ENCODE measurements around the gene RASGRP1. TPM values are rescaled to one million over a fixed set of nuclear protein-coding genes. Genes with fewer than 3 reads are reported as not detected.

RASGRP1 gene
- total RNA-seq, 4 donors from 2014 or later = 15.0 to 23.1 (median 19.5) TPM

- DNase-seq (ENCODE audit: low spot score in 2 of 2) = no peak
- 94 to 97% methylated on average over 4 of the region's 4 CpGs for WGBS, 2 donors
- no peak overlapping the region for H3K4me3 ChIP-seq (ENCODE audit: low read depth, poor library complexity, severe bottlenecking)
- intact Hi-C loops (cut with DNase I; ENCODE audit: low total_unique reads) = no loop called here
- TF ChIP-seq POLR2A (IDR thresholded peaks at IDR 0.05) (no peak), CTCF (IDR thresholded peaks at IDR 0.05) (no peak)
These were observed 55.5 kb downstream of the RASGRP1 start for GRCh38 chr15:38509152-38509551.

DNA sequence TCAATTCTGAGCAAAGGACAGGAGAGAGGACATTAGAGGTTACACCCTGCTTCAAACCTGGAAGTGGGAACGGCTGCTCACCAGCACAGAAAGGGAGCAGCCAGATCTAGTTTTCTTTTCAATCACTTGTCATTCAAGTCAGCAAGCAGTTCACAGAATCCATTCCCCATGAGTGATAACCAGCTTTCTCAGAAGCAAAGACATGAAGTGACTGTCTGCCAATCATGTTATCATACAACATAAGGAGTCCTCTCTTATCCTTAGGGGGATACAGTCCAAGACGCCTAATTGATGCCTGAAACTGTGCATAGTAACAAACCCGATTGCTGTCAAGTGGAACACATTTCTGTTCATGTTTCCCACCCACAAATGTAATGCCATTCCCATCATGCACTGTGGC lies 56.0 kb downstream of the RASGRP1 start:
- DNase-seq (ENCODE audit: low spot score in 2 of 2) = no peak
- WGBS, 2 donors = 69 to 70% methylated on average over 3 of the region's 3 CpGs
- H3K4me3 ChIP-seq (ENCODE audit: low read depth, poor library complexity, severe bottlenecking) = no peak overlapping the region
- intact Hi-C loops (cut with DNase I; ENCODE audit: low total_unique reads) = no loop called here
- TF ChIP-seq CTCF (IDR thresholded peaks at IDR 0.05) (no peak), POLR2A (IDR thresholded peaks at IDR 0.05) (no peak)

- intact Hi-C loops (cut with DNase I; ENCODE audit: low total_unique reads) = no loop called here
- no peak overlapping the region for H3K4me3 ChIP-seq (ENCODE audit: low read depth, poor library complexity, severe bottlenecking)
- 87 to 96% methylated on average over 7 of the region's 7 CpGs for WGBS, 2 donors
- DNase-seq (ENCODE audit: low spot score in 2 of 2) = no peak
- TF ChIP-seq POLR2A (IDR thresholded peaks at IDR 0.05) (no peak), CTCF (IDR thresholded peaks at IDR 0.05) (no peak)
These were observed 57.0 kb downstream of the RASGRP1 start for GRCh38 chr15:38507570-38507969.

DNA sequence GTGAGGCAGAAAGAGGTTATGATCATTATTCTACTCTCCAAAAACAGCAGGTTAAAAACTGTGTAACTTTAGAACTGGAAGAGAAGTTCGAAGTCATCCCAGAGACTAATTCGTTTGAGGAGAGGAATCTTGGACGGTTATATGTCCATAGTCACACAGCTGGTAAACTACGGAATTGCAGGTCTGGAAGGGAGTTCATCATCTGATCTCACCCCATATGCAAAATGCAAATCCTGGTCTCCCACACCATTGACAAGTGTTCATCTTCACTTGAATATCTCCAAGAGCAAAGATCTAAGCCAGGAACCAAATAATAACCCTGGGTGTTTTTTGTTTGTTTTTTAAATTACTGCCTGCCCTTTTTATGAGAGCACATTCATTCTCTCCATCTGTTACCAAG lies 57.6 kb downstream of the RASGRP1 start:
- TF ChIP-seq CTCF (IDR thresholded peaks at IDR 0.05) (no peak), POLR2A (IDR thresholded peaks at IDR 0.05) (no peak)
- intact Hi-C loops (cut with DNase I; ENCODE audit: low total_unique reads) = no loop called here
- WGBS, 2 donors = 62 to 71% methylated on average over 4 of the region's 4 CpGs
- no peak for DNase-seq (ENCODE audit: low spot score in 2 of 2)
- H3K4me3 ChIP-seq (ENCODE audit: low read depth, poor library complexity, severe bottlenecking) = no peak overlapping the region

- 81 to 86% methylated on average over 4 of the region's 4 CpGs for WGBS, 2 donors
- DNase-seq (ENCODE audit: low spot score in 2 of 2) = no peak
- TF ChIP-seq CTCF (IDR thresholded peaks at IDR 0.05) (no peak), POLR2A (IDR thresholded peaks at IDR 0.05) (no peak)
- H3K4me3 ChIP-seq (ENCODE audit: low read depth, poor library complexity, severe bottlenecking) = no peak overlapping the region
- intact Hi-C loops (cut with DNase I; ENCODE audit: low total_unique reads) = no loop called here
These were observed 59.7 kb downstream of the RASGRP1 start for GRCh38 chr15:38504680-38505467.

DNA sequence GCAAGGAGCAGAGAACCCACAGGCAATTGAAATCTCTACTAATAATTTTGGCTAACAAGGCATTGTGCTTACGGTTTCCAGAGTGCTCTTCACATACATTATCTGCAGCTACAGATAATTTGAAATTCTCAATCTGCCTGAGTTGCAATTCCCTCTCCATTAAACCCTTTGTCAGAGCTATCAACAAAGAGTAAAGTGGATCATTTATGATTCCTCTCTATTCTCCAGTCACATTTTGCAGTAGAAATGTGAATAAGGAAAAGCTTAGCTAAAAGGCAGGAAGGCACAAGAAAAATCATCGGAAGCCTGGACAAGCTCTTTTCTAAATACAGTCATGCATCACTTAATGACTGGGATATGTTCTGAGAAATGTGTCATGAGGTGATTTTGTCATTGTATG lies 61.1 kb downstream of the RASGRP1 start:
- no peak for DNase-seq (ENCODE audit: low spot score in 2 of 2)
- no peak overlapping the region for H3K4me3 ChIP-seq (ENCODE audit: low read depth, poor library complexity, severe bottlenecking)
- TF ChIP-seq POLR2A (IDR thresholded peaks at IDR 0.05) (no peak), CTCF (IDR thresholded peaks at IDR 0.05) (no peak)
- intact Hi-C loops (cut with DNase I; ENCODE audit: low total_unique reads) = no loop called here
- WGBS, 2 donors = 84 to 90% methylated on average over 2 of the region's 2 CpGs
